Tibial nerve (tissue), 4 donors: ENCODE measurements around the gene ZFYVE26.

Experiments used
- CTCF ChIP-seq, 5 experiments: fragments of 200-600 bp in 3 of 5; fragments of 450-650 bp in 2 of 5; sonication (generic) in 3 of 5; IDR thresholded peaks; one replicate each; pipeline ENCODE4 v1.5.1; 2016 to 2019; ENCODE audit warnings: antibody characterized with exemption in 5 of 5, mild to moderate bottlenecking in 3 of 5, moderate library complexity in 2 of 5
- EP300 ChIP-seq, 2 donors: sonication (generic); formaldehyde crosslinking; IDR thresholded peaks; one replicate each; pipeline ENCODE4 v1.6.1; 2017; ENCODE audit warnings: antibody characterized with exemption in 2 of 2, mild to moderate bottlenecking in 1 of 2
- POLR2A ChIP-seq, 2 donors: fragments of 450-650 bp; IDR thresholded peaks; one replicate each; pipeline ENCODE4 v1.6.1; 2017; ENCODE audit warnings: antibody characterized with exemption in 2 of 2, mild to moderate bottlenecking in 2 of 2, moderate library complexity in 2 of 2

- no peak for TF ChIP-seq POLR2A (IDR thresholded peaks at IDR 0.05)
- no peak for TF ChIP-seq CTCF (IDR thresholded peaks at IDR 0.05)
- TF ChIP-seq EP300 (IDR thresholded peaks at IDR 0.05) = no peak
These were observed 48.2 kb downstream of the ZFYVE26 start for GRCh38 chr14:67768219-67768618.
